Body of pancreas (tissue), 4 donors: ENCODE data around the gene KIZ. TPM values are rescaled to one million over a fixed set of nuclear protein-coding genes. Genes with fewer than 3 reads are reported as not detected.

Experiments used
- ATAC-seq: fragments of 150-250 bp; one replicate; pipeline ENCODE4 v1.9.1; 2016
- DNase-seq, 4 donors: peaks; one replicate each; pipeline ENCODE4 v3.0.0-alpha.2; 2019
- H3K27ac ChIP-seq, 4 donors: fragments of 200-600 bp; sonication (generic); 1 replicate in 3 of 4; 2 replicates in 1 of 4; pipeline versions ENCODE4 v1.5.1 to v1.6.1; 2016 to 2019; ENCODE audit warnings: mild to moderate bottlenecking in 1 of 4, mixed read lengths in 1 of 4, moderate library complexity in 1 of 4
- H3K27me3 ChIP-seq, 2 donors: fragments of 200-600 bp; sonication (generic); one replicate each; pipeline ENCODE4 v1.6.0; 2016; ENCODE audit warnings: mild to moderate bottlenecking in 1 of 2
- H3K36me3 ChIP-seq, 2 donors: fragments of 200-600 bp; sonication (generic); replicated peaks in 1 of 2; 2 replicates each; pipeline ENCODE4 v1.5.1; 2016; ENCODE audit warnings: low read depth in 2 of 2; ENCODE audit not compliant: insufficient read depth in 1 of 2
- H3K4me1 ChIP-seq: fragments of 200-600 bp; sonication (generic); one replicate; pipeline ENCODE4 v1.6.0; 2016
- H3K4me3 ChIP-seq, 2 donors: fragments of 200-600 bp; sonication (generic); 1 replicate in 1 of 2; 2 replicates in 1 of 2; pipeline ENCODE4 v1.5.1; 2016 to 2019
- H3K9me3 ChIP-seq, 3 donors: fragments of 200-600 bp; sonication (generic); 1 replicate in 2 of 3; 2 replicates in 1 of 3; pipeline ENCODE4 v1.5.1; 2016
- CTCF ChIP-seq, 7 experiments: fragments of 450-650 bp in 4 of 7; fragments of 200-600 bp in 3 of 7; sonication (generic) in 3 of 7; IDR thresholded peaks; one replicate each; pipeline ENCODE4 v1.5.1; 2016 to 2019; ENCODE audit warnings: antibody characterized with exemption in 7 of 7
- POLR2A ChIP-seq, 3 donors: fragments of 450-650 bp; IDR thresholded peaks; one replicate each; pipeline ENCODE4 v1.6.1; 2016; ENCODE audit warnings: antibody characterized with exemption in 3 of 3, mild to moderate bottlenecking in 2 of 3
- WGBS, 2 donors: methylation state at CpG; one replicate each; pipeline ENCODE4 v1.1.5; 2017; 5-methylcytosine and 5-hydroxymethylcytosine counted together
- intact Hi-C: fragments of 100-400 bp; cut with DNase I; formaldehyde crosslinking; loops from one replicate; pipeline ENCODE4 v1.15.1; 2023
- total RNA-seq, 2 donors: library from RNA; depleted of rRNA; stranded (reverse); fragments of >200 nt; gene quantifications; one replicate each; pipeline ENCODE4 v1.1.0, GENCODE V29; 2016

Gene KIZ
- total RNA-seq, 2 donors from 2014 or later = 17.1 to 28.7 TPM

- Histone ChIP-seq H3K4me3 (no peak overlapping the region), H3K4me1 (no peaks in the 10 kb centered on the region), H3K9me3 (no peaks in the 10 kb centered on the region), H3K27ac (no peak overlapping the region), H3K36me3 (no peaks in the 10 kb centered on the region), H3K27me3 (no peaks in the 10 kb centered on the region)
- WGBS, 2 donors = 48 to 50% methylated on average over 6 of the region's 6 CpGs
- intact Hi-C loops = no loop called here
- no peak for DNase-seq
- TF ChIP-seq CTCF (IDR thresholded peaks at IDR 0.05) = no peak
- no peak for TF ChIP-seq POLR2A (IDR thresholded peaks at IDR 0.05)
- ATAC-seq = no peak
These were observed 125.4 kb downstream of the KIZ start for GRCh38 chr20:21251278-21251677.

GRCh38 chr20:21257192-21257591 is 131.3 kb downstream of the KIZ start:
- intact Hi-C loops = no loop called here
- H3K4me3 ChIP-seq = no peak overlapping the region
- TF ChIP-seq POLR2A (IDR thresholded peaks at IDR 0.05) = no peak
- TF ChIP-seq CTCF (IDR thresholded peaks at IDR 0.05) = no peak
- no peaks in the 10 kb centered on the region for H3K9me3 ChIP-seq
- H3K27me3 ChIP-seq = no peaks in the 10 kb centered on the region
- no peaks in the 10 kb centered on the region for H3K4me1 ChIP-seq
- ATAC-seq (no peak), DNase-seq (no peak)
- H3K27ac ChIP-seq = no peak overlapping the region
- no peaks in the 10 kb centered on the region for H3K36me3 ChIP-seq
- 54 to 69% methylated on average over 3 of the region's 3 CpGs for WGBS, 2 donors

DNA sequence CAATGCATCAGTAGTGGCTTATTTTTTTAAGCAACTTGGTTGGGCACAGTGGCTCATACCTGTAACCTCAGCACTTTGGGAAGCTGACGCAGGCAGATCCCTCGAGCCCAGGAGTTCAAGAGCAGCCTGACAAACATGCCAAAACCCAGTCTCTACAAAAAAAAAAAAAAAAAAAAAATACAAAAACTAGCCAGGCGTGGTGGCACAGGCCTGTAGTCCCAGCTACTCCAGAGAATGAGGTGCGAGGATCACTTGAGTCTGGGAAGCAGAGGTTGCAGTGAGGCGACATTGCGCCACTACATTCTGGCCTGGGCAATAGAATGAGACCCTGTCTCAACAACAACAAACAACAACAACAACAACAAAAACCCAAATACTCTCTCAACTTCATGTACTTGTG is 132.5 kb downstream of the KIZ start:
- H3K9me3 ChIP-seq = no peaks in the 10 kb centered on the region
- H3K36me3 ChIP-seq = no peaks in the 10 kb centered on the region
- no peaks in the 10 kb centered on the region for H3K4me1 ChIP-seq
- TF ChIP-seq POLR2A (IDR thresholded peaks at IDR 0.05) (no peak), CTCF (IDR thresholded peaks at IDR 0.05) (no peak)
- DNase-seq = no peak
- ATAC-seq = no peak
- H3K4me3 ChIP-seq = no peak overlapping the region
- WGBS, 2 donors = 83 to 87% methylated on average over 6 of the region's 6 CpGs
- H3K27ac ChIP-seq = no peak overlapping the region
- intact Hi-C loops = no loop called here
- no peaks in the 10 kb centered on the region for H3K27me3 ChIP-seq

DNA sequence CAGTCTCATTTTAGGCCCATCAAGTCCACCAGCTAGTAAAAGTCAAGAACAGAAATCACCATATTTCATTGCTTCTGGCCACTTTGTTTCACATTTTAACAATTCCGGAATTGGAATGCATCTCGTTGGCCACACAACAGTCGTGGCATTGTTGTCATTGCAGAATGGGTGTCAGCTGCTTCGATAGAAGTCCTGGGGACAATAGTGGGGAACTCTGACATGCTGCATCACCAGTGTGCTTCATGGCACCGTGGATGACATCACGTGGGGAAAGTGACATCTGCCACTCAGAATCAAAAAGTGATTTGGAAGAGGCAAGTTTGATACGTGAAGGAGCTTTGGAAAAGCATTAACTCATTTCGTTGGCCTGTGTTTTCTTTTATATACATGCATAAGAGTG is 133.5 kb downstream of the KIZ start:
- H3K4me1 ChIP-seq = no peaks in the 10 kb centered on the region
- no peak overlapping the region for H3K27ac ChIP-seq
- no peaks in the 10 kb centered on the region for H3K27me3 ChIP-seq
- WGBS, 2 donors = 66 to 69% methylated on average over 8 of the region's 8 CpGs
- intact Hi-C loops = no loop called here
- DNase-seq (no peak), ATAC-seq (no peak)
- no peak overlapping the region for H3K4me3 ChIP-seq
- H3K9me3 ChIP-seq = no peaks in the 10 kb centered on the region
- no peak for TF ChIP-seq POLR2A (IDR thresholded peaks at IDR 0.05)
- no peak for TF ChIP-seq CTCF (IDR thresholded peaks at IDR 0.05)
- H3K36me3 ChIP-seq = no peaks in the 10 kb centered on the region

DNA sequence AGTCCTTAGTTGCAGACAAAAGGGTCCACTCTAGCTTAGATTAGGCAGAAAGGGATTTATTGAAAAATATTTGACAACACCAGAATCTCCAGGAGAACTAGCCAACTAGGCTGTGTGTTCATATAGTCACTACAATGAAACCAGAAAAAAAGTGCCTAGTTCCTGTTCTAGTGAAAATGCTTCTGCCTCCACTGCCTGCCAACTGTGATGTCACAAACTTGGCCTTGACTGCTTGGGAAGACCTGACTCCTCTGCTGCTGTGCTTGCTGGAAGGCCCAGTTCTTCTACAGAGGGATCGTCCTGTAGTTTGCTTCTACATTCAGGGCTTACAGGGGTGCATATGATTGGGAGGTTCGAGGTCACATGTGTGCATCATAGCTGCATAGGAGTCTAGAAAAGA is 136.9 kb downstream of the KIZ start:
- no peaks in the 10 kb centered on the region for H3K9me3 ChIP-seq
- DNase-seq (no peak), ATAC-seq (no peak)
- H3K27me3 ChIP-seq = no peaks in the 10 kb centered on the region
- intact Hi-C loops = no loop called here
- 51 to 63% methylated on average over 2 of the region's 2 CpGs for WGBS, 2 donors
- no peaks in the 10 kb centered on the region for H3K4me1 ChIP-seq
- no peak overlapping the region for H3K4me3 ChIP-seq
- no peak for TF ChIP-seq POLR2A (IDR thresholded peaks at IDR 0.05)
- no peak for TF ChIP-seq CTCF (IDR thresholded peaks at IDR 0.05)
- no peak overlapping the region for H3K27ac ChIP-seq
- no peaks in the 10 kb centered on the region for H3K36me3 ChIP-seq
